GM19455 (cell line): Measurements from ENCODE around the gene FOXI1.

ENCODE experiments used
- ATAC-seq: cut with Tn5 transposase; IDR thresholded peaks from one replicate; pipeline ENCODE4 v1.9.1; 2021; ENCODE audit not compliant: unreplicated experiment

The FOXI1 gene

DNA sequence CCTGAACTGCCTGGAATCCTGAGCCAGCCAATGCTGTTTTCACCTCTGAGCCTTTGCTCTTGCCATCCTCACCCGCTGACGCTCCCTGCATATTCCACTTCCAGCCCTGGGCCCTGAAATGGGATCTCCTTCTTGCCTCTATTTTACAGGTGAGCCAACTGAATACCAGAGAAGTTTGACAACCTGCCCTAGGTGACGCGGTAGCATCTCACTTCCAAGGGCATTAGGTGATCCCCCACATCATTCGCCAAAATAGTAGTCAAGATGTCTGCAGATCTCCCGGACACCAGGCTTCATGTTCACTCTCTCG lies 43.5 kb downstream of the FOXI1 start:
- no peak for ATAC-seq

- ATAC-seq = no peak
These were observed 45.0 kb downstream of the FOXI1 start for GRCh38 chr5:170150713-170151096.

DNA sequence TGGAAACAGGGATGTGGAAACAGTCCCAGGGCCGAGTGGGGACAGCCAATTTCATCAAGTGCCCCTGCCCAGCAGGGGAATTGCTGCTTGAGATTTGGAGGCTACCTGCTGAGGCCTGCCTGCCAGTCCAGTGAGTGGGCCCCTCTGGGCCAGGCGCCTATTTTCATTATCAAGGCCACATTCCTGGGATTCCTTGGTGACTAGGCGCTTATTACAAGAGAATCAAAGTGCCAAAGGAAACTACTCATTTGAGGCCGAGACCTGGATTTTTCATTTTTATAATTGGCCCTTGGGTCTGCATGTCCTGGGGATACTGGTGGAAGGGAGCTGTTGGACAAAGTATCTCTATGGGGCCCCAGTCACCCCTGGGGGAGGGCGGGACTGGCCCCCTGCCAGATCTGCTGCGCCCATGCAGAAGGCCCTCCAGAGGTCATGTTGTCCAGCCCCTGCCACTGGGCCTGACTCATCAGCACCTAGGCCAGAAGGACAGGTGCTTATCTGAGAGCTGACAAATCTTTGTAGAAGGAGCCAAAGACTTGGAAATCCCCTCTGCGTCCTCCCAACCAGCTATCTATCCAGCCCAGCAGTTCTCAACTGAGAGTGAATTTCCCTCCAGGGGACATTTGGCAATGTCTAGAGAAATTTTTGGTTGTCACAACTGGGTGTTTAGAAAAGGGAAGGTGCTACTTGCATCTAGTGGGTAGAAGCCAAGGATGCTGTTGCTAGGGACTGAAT lies 45.6 kb downstream of the FOXI1 start:
- ATAC-seq = no peak

DNA sequence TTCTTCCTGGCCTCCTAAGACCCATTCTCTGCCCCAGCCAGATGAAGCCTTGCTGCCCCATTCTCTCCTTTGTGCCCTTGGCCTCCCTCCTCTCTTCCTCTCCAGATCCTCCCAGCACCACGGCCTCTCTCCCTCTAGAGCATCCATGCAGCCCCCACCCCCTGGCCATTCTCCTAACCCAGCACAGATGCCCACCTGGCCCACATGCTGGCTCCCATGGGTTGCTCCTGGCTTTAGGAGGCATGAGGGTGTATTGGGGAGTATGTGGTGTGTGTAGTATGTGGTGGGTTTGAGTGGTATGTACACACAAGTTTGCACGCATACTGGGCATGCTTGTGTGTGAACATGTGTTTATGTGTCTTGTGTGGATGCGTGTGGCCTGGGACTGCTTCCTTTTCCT lies 47.1 kb downstream of the FOXI1 start:
- ATAC-seq = no peak

- ATAC-seq = no peak
These were observed 48.6 kb downstream of the FOXI1 start for GRCh38 chr5:170154297-170154696.

DNA sequence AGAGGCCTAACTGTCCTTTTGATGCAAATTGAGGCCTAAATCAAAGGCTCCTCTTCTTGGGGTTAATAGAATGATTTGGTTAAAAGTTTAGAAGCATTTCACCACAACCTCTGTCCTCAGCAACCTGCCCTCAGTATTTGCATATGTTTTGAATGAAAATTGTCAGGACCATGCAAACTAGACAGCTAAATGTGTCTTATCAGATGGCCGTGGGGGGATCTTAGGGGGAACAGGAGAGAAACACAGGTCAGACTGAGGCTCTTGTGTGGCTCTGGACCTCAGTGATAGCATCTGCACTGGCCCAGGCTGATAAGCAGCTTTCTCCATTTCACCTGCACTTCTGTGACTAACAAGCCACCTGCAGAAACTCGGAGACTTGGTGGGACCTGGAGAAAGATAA lies 49.0 kb downstream of the FOXI1 start:
- no peak for ATAC-seq

DNA sequence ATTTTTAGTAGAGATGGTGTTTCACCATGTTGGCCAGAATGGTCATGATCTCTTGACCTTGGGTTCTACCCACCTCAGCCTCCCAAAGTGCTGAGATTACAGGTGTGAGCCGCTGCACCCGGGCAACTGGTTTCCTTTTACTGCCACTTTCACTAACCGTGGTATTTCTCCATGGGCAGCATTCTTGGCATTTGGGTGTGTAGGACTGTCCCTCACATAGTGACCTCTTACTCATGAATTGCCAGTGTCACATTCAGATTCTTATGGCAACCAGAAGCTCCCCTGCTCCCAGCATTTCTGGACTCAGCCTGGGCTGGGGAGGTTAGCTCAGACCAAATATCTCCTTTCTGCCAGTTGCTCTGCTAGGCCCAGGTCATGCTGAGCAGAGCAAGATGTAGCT lies 50.1 kb downstream of the FOXI1 start:
- no peak for ATAC-seq

- ATAC-seq = no peak
These were observed 53.5 kb downstream of the FOXI1 start for GRCh38 chr5:170159101-170159698.
